WTC11 (cell line): ENCODE results near the gene S100A5. TPM values are rescaled to one million over a fixed set of nuclear protein-coding genes. Genes with fewer than 3 reads are reported as not detected.

Experiments used
- ATAC-seq: fragments of 200-7000 bp; cut with Tn5 transposase; 2 replicates; pipeline ENCODE4 v1.10.0; 2021; ENCODE audit warnings: mild to moderate bottlenecking, moderate library complexity
- CTCF ChIA-PET: fragments of 300-600 bp; sonication (Branson Sonifier 250); formaldehyde crosslinking; loops from one replicate; lab custom pipeline; 2021; ENCODE audit warnings: antibody characterized with exemption; lab: Charles Lee
- POLR2A ChIA-PET: fragments of 350-600 bp; sonication (Branson Sonifier 250); formaldehyde crosslinking; loops from one replicate; lab custom pipeline; 2021; ENCODE audit warnings: antibody characterized with exemption; lab: Charles Lee
- DNase-seq: peaks from one replicate; pipeline ENCODE4 v3.0.0; 2021; ENCODE audit warnings: low spot score
- H3K27ac Mint-ChIP-seq: 2 replicates; pipeline ENCODE4 v1.8.0; 2021; ENCODE audit warnings: mixed read lengths
- H3K27me3 Mint-ChIP-seq: 2 replicates; pipeline ENCODE4 v1.8.0; 2021; ENCODE audit warnings: low read depth, mild to moderate bottlenecking, moderate library complexity, mixed read lengths
- H3K36me3 Mint-ChIP-seq: 2 replicates; pipeline ENCODE4 v1.8.0; 2021; ENCODE audit warnings: mixed read lengths
- H3K4me1 Mint-ChIP-seq: 2 replicates; pipeline ENCODE4 v1.8.0; 2022; ENCODE audit warnings: mixed read lengths
- H3K4me3 Mint-ChIP-seq: 2 replicates; pipeline ENCODE4 v1.8.0; 2021; ENCODE audit warnings: mild to moderate bottlenecking, moderate library complexity, mixed read lengths
- H3K9me3 Mint-ChIP-seq: 2 replicates; pipeline ENCODE4 v1.8.0; 2021; ENCODE audit warnings: mixed read lengths
- ATF1 ChIP-seq: sonication (generic); formaldehyde crosslinking; IDR thresholded peaks from 2 replicates; pipeline ENCODE4 v1.8.1; 2023; ENCODE audit warnings: mild to moderate bottlenecking, moderate library complexity, missing genetic modification reagents
- E2F1 ChIP-seq: sonication (generic); formaldehyde crosslinking; IDR thresholded peaks from 2 replicates; pipeline ENCODE4 v1.8.0; 2022; ENCODE audit warnings: mild to moderate bottlenecking, missing genetic modification reagents
- E2F5 ChIP-seq: sonication (generic); formaldehyde crosslinking; IDR thresholded peaks from 2 replicates; pipeline ENCODE4 v1.8.1; 2022; ENCODE audit warnings: mild to moderate bottlenecking, moderate library complexity, missing genetic modification reagents
- ESRRA ChIP-seq: sonication (generic); formaldehyde crosslinking; IDR thresholded peaks from 2 replicates; pipeline ENCODE4 v1.8.1; 2022; ENCODE audit warnings: mild to moderate bottlenecking, missing genetic modification reagents, borderline replicate concordance
- GRHL2 ChIP-seq: fragments of 250-450 bp; sonication (Bioruptor Pico); IDR thresholded peaks from 2 replicates; pipeline ENCODE4 v1.8.0; 2022; ENCODE audit warnings: mild to moderate bottlenecking, moderate library complexity; ENCODE audit not compliant: insufficient replicate concordance, severe bottlenecking
- MYBL2 ChIP-seq: sonication (generic); formaldehyde crosslinking; IDR thresholded peaks from 2 replicates; pipeline ENCODE4 v1.8.1; 2023; ENCODE audit warnings: mild to moderate bottlenecking, moderate library complexity, missing genetic modification reagents
- NFATC4 ChIP-seq: fragments of 250-450 bp; sonication (Bioruptor Pico); IDR thresholded peaks from 2 replicates; pipeline ENCODE4 v1.9.0; 2021; ENCODE audit warnings: mild to moderate bottlenecking
- NFE2L1 ChIP-seq: sonication (generic); formaldehyde crosslinking; IDR thresholded peaks from 2 replicates; pipeline ENCODE4 v1.8.1; 2023; ENCODE audit warnings: missing genetic modification reagents
- NFYB ChIP-seq: sonication (generic); formaldehyde crosslinking; conservative IDR thresholded peaks from 2 replicates; pipeline ENCODE4 v1.8.0; 2022; ENCODE audit warnings: low read depth, missing genetic modification reagents
- NR1H2 ChIP-seq: sonication (generic); formaldehyde crosslinking; IDR thresholded peaks from 2 replicates; pipeline ENCODE4 v1.9.0; 2021; ENCODE audit warnings: mild to moderate bottlenecking, moderate library complexity, missing genetic modification reagents
- SP1 ChIP-seq: sonication (generic); formaldehyde crosslinking; conservative IDR thresholded peaks from 2 replicates; pipeline ENCODE4 v1.8.1; 2022; ENCODE audit warnings: missing genetic modification reagents
- TCF7 ChIP-seq: sonication (generic); formaldehyde crosslinking; IDR thresholded peaks from 2 replicates; pipeline ENCODE4 v1.8.0; 2022; ENCODE audit warnings: mild to moderate bottlenecking, low read depth, missing genetic modification reagents, moderate library complexity
- ZBTB21 ChIP-seq: sonication (generic); formaldehyde crosslinking; IDR thresholded peaks from 2 replicates; pipeline ENCODE4 v1.8.1; 2023; ENCODE audit warnings: mild to moderate bottlenecking, missing genetic modification reagents, borderline replicate concordance
- ZNF138 ChIP-seq: sonication (generic); formaldehyde crosslinking; conservative IDR thresholded peaks from 2 replicates; pipeline ENCODE4 v1.8.1; 2022; ENCODE audit warnings: mild to moderate bottlenecking, moderate library complexity, missing genetic modification reagents
- ZNF416 ChIP-seq: fragments of 250-450 bp; sonication (Bioruptor Pico); IDR thresholded peaks from 2 replicates; pipeline ENCODE4 v1.9.0; 2021; ENCODE audit warnings: mild to moderate bottlenecking, inconsistent platforms
- total RNA-seq: library from RNA; stranded (reverse); gene quantifications from 3 replicates; pipeline ENCODE4 v1.2.3, GENCODE V29; 2021
- TF ChIP-seq, protein P1 (sequence below): sonication (generic); formaldehyde crosslinking; IDR thresholded peaks from 2 replicates; pipeline ENCODE4 v1.8.1; 2022; ENCODE audit warnings: mild to moderate bottlenecking, missing genetic modification reagents, moderate library complexity, borderline replicate concordance

The S100A5 gene
- total RNA-seq, 1 experiment from 2014 or later: not detected

DNA sequence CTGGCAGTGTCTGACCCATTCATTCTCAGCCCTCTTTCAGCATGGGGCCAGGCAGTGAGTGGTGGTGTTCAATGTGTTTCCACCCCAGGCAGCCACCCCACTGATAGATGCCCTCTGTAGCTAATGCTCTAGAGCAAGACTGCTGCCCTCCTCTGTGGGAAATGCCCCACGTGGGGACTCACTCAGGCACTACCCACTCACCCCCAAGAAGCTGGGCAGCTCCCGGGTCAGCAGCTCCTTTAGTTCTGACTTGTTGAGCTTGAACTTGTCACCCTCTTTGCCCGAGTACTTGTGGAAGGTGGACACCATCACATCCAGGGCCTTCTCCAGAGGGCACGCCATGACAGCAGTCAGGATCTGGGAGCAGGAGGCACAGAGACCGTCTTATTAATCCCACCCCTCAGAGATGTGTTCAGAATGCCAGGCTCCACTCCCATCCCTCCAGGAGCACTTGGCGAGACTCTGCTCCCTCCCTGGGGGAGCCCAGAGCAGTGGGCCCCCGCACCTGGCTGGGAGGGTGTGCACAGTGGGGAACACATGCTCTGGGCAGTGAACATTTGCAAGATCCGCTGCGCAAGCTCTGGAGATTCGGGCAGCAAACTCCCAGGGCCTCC, 3.8 kb upstream of the S100A5 start:
- H3K4me1 Mint-ChIP-seq: peaks cover 59% of the 10 kb centered on the region

DNA sequence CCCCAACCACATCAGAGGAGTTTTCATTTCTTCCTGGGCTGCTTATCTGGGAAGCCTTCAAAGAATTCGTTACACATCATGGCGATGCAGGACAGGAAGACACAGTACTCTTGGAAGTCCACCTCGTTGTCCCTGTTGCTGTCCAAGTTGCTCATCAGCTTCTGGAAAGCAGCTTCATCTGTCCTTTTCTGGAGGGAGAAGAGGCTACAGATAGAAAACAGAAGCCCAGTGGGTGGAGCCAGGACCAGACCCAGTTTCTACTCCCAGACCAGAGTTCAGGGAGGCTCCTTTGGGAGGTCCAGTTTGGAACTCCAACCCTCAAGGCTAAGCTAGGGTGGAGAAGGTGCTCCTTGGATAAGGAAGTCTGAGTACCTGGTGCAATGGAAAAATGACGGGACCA, 3.0 kb upstream of the S100A5 start:
- Mint-ChIP-seq H3K27me3 (peaks cover 2% of the 10 kb centered on the region; the same call in 1 of the 2 replicates), H3K36me3 (no peaks in the 10 kb centered on the region; the same call in 1 of the 2 replicates), H3K9me3 (no peaks in the 10 kb centered on the region), H3K27ac (no peak overlapping the region), H3K4me1 (peaks cover 50% of the 10 kb centered on the region), H3K4me3 (no peak overlapping the region)
- ChIA-PET POLR2A (no interaction called here), CTCF (interaction anchor here (1.9 to 5.3 kb wide), 4 partner anchors 8 to 84 kb away, joined by 4 to 50 read pairs (median 18); partner anchors contain the start of genes S100A13 and S100A6)
- TF ChIP-seq E2F5 (CRISPR knock-in tag): no peak
- TF ChIP-seq SP1 (CRISPR knock-in tag): no peak
- TF ChIP-seq NFATC4 (CRISPR knock-in tag): no peak
- TF ChIP-seq MYBL2: no peak
- no peak for TF ChIP-seq E2F1
- no peak for TF ChIP-seq NFYB (CRISPR knock-in tag)
- TF ChIP-seq GRHL2: no peak
- DNase-seq (no peak), ATAC-seq (no peak)

More for the DNA sequence above, 3.8 kb upstream of the S100A5 start:
- CTCF ChIA-PET: interaction anchor here (0.9 to 5.3 kb wide), 16 partner anchors 9 to 196 kb away, joined by 3 to 50 read pairs (median 4); partner anchors contain the start of genes NPR1, PGLYRP4, S100A13 and S100A2
- TF ChIP-seq, protein P1, sequence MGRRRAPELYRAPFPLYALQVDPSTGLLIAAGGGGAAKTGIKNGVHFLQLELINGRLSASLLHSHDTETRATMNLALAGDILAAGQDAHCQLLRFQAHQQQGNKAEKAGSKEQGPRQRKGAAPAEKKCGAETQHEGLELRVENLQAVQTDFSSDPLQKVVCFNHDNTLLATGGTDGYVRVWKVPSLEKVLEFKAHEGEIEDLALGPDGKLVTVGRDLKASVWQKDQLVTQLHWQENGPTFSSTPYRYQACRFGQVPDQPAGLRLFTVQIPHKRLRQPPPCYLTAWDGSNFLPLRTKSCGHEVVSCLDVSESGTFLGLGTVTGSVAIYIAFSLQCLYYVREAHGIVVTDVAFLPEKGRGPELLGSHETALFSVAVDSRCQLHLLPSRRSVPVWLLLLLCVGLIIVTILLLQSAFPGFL: no peak
- TF ChIP-seq ZNF416 (CRISPR knock-in tag) (no peak), ZNF138 (CRISPR knock-in tag) (no peak), NR1H2 (CRISPR knock-in tag) (no peak), NFE2L1 (CRISPR knock-in tag) (no peak), ATF1 (CRISPR knock-in tag) (no peak), TCF7 (CRISPR knock-in tag) (no peak)
- Mint-ChIP-seq H3K9me3 (no peaks in the 10 kb centered on the region), H3K27me3 (peaks cover 2% of the 10 kb centered on the region; the same call in 1 of the 2 replicates), H3K27ac (peak overlapping the region; percentile 96), H3K36me3 (no peaks in the 10 kb centered on the region; the same call in 1 of the 2 replicates), H3K4me3 (peak overlapping the region; percentile 64)
- ATAC-seq (no peak; the same call in 1 of the 2 replicates), DNase-seq (no peak)
- POLR2A ChIA-PET: interaction anchor here (1.3 kb wide), 1 partner anchor 89 kb away, joined by 6 read pairs; the partner anchor contains the start of gene CHTOP

- no peaks in the 10 kb centered on the region; the same call in 1 of the 2 replicates for H3K36me3 Mint-ChIP-seq
- peaks cover 3% of the 10 kb centered on the region for H3K27me3 Mint-ChIP-seq
- ATAC-seq: no peak
- H3K4me3 Mint-ChIP-seq: no peak overlapping the region
- no peaks in the 10 kb centered on the region for H3K9me3 Mint-ChIP-seq
- DNase-seq: no peak
- POLR2A ChIA-PET: no interaction called here
- peaks cover 49% of the 10 kb centered on the region for H3K4me1 Mint-ChIP-seq
- CTCF ChIA-PET: interaction anchor here (1.9 to 5.3 kb wide), 3 partner anchors 8 to 32 kb away, joined by 4 to 50 read pairs (median 16); partner anchors contain the start of gene S100A6
- no peak overlapping the region for H3K27ac Mint-ChIP-seq
- no peak for TF ChIP-seq ZBTB21
- TF ChIP-seq ESRRA (CRISPR knock-in tag): no peak
Observed at GRCh38 chr1:153542956-153543711, 2.4 kb upstream of the S100A5 start.
